Adrenal gland (tissue), 12 donors: ENCODE measurements around the gene DPP4. TPM values are rescaled to one million over a fixed set of nuclear protein-coding genes. Genes with fewer than 3 reads are reported as not detected.

ENCODE experiments used
- DNase-seq, 7 donors: peaks; one replicate each; pipeline ENCODE4 v3.0.0-alpha.2; 2019 to 2020
- H3K27ac ChIP-seq, 5 donors: fragments of 200-600 bp; sonication (generic) in 4 of 5; 1 replicate in 3 of 5; 2 replicates in 2 of 5; pipeline versions ENCODE4 v1.5.1 to v1.8.0; 2016 to 2020; ENCODE audit warnings: mild to moderate bottlenecking in 1 of 5
- H3K27me3 ChIP-seq: fragments of 200-600 bp; 2 replicates; pipeline ENCODE4 v1.8.0; 2021
- H3K36me3 ChIP-seq, 2 donors: fragments of 200-600 bp; replicated peaks in 1 of 2; 1 replicate in 1 of 2; 2 replicates in 1 of 2; pipeline versions ENCODE4 v1.5.1 to v1.8.0; 2018 to 2022
- H3K4me1 ChIP-seq, 2 donors: fragments of 200-600 bp; replicated peaks in 1 of 2; 1 replicate in 1 of 2; 2 replicates in 1 of 2; pipeline versions ENCODE4 v1.5.1 to v1.8.0; 2018 to 2021
- H3K4me3 ChIP-seq, 4 donors: fragments of 200-600 bp; sonication (generic) in 3 of 4; one replicate each; pipeline ENCODE4 v1.5.1; 2016 to 2018
- H3K9me3 ChIP-seq, 3 donors: fragments of 200-600 bp; sonication (generic) in 1 of 3; replicated peaks in 1 of 3; 1 replicate in 2 of 3; 2 replicates in 1 of 3; pipeline versions ENCODE4 v1.5.1 to v1.8.0; 2016 to 2021
- CTCF ChIP-seq, 6 experiments: fragments of 450-650 bp in 4 of 6; fragments of 200-600 bp in 2 of 6; sonication (generic) in 1 of 6; IDR thresholded peaks; 1 replicate in 5 of 6; 2 replicates in 1 of 6; pipeline versions ENCODE4 v1.5.1 to v1.8.0; 2016 to 2021; ENCODE audit warnings: antibody characterized with exemption in 6 of 6, mild to moderate bottlenecking in 2 of 6, moderate library complexity in 1 of 6
- POLR2A ChIP-seq, 2 donors: fragments of 450-650 bp; IDR thresholded peaks; one replicate each; pipeline ENCODE4 v1.6.1; 2017; ENCODE audit warnings: antibody characterized with exemption in 2 of 2, mild to moderate bottlenecking in 2 of 2, moderate library complexity in 1 of 2
- WGBS, 4 donors: extraction: QIAGEN DNeasy Blood & Tissue Kit in 2 of 4; methylation state at CpG; one replicate each; pipeline versions ENCODE4 v1.1.5 to v1.1.7; 2013 to 2017; 5-methylcytosine and 5-hydroxymethylcytosine counted together
- intact Hi-C, 2 donors: fragments of 100-400 bp; cut with DNase I; formaldehyde crosslinking; loops; one replicate each; pipeline versions ENCODE4 v1.14.1 to v1.15.0; 2022 to 2023
- polyA plus RNA-seq, 3 donors: library from polyadenylated mRNA; stranded (reverse); fragments of 200-250 nt in 2 of 3; fragments of 350-450 nt in 1 of 3; fragmentation: Illumina TruSeq in 1 of 3; extraction: RNeasy Lipid Tissue Mini Kit (QIAGEN cat#74804) in 1 of 3; gene quantifications; one replicate each; pipeline ENCODE4 v1.2.3, GENCODE V29; 2013 to 2014
- total RNA-seq, 9 donors: library from RNA; depleted of rRNA in 4 of 9; stranded (reverse); fragments of >200 nt in 4 of 9; fragments of 120-200 nt in 1 of 9; fragmentation: NEBNext Ultra II Directional in 1 of 9; extraction: Animal tissue kit (Norgen Biotek cat#: 25700) in 1 of 9; gene quantifications; one replicate each; pipeline versions ENCODE4 v1.1.0 to v1.2.4, GENCODE V29; 2013 to 2023
- donor health status: healthy with polysubstance abuse.
- donor health status: Bipolar disorder and iron deficiency.
- donor health status: DM: yes; HTN: yes; CAD: no.
- donor health status: DM: no; HTN: no; CAD: no.
- donor health status: DM: no; HTN: no; CAD: no.
- donor health status: DM: yes; HTN: yes; CAD: no.

The DPP4 gene
- total and polyA plus RNA-seq, 12 donors, result 0.72 to 49.2 (median 7.8) TPM

DNA sequence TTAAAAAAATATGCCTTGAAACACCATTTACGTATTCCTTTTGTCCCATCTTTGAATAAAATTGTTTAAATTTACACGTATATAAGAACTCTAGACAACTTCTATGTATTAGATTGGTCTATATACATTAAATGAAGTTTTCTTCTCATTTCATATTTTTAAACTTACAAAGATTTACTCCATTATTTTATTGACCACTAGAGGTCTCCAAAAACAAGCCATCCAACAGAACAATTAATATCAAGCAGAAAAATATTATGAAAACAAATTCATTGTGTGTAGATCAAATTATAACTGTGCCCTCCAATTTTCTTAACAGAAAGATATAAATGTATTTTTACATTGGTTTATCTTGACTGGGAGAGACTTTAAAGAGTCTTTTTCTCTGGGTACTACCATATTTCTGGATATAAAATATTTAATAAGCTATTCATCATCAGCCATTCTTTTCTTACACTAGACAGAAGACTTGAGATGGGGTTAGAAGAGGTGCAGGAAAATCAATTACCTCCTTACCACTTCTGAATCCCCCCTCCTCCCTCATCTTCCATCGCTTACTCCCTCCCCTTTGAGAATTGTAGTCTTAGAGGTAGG lies 66.5 kb downstream of the DPP4 start:
- TF ChIP-seq POLR2A (IDR thresholded peaks at IDR 0.05) (no peak), CTCF (IDR thresholded peaks at IDR 0.05) (peak; percentile 36 to 85 (median 74))
- Histone ChIP-seq H3K27ac (no peak overlapping the region), H3K4me3 (no peak overlapping the region), H3K27me3 (no peaks in the 10 kb centered on the region), H3K9me3 (no peaks in the 10 kb centered on the region), H3K36me3 (no peaks in the 10 kb centered on the region), H3K4me1 (no peaks in the 10 kb centered on the region)
- no peak for DNase-seq
- WGBS, 4 donors, result 54 to 63% (median 57%) methylated on average over 3 of the region's 3 CpGs
- intact Hi-C loops, result loop anchor here (2.0 kb wide), 2 partner anchors 115 to 117 kb away; no protein-coding TSS in a partner anchor

DNA sequence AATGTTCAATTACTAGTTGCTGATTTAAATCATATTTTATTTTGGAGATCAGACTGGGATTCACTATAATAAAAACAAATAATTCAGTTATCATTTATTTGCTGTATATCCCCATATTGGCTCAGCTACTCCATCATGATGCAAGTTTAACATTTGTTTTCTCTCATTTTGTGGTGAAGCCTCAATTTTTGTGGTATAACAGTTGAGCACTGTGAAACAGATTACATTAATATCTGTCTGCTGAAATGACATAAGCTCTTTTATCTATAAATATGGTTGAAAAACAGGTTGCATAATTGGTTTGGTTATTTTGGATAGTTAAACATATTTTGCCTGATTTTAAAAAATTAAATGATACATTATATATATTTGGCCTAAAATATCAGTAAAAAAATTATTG lies 67.7 kb downstream of the DPP4 start:
- intact Hi-C loops, result loop anchor here in 1 of 2 donors (2.0 kb wide), 1 partner anchor 118 kb away; no protein-coding TSS in a partner anchor
- H3K36me3 ChIP-seq, result no peaks in the 10 kb centered on the region

GRCh38 chr2:162004031-162004430 lies 70.0 kb downstream of the DPP4 start:
- H3K4me3 ChIP-seq, result no peak overlapping the region
- H3K27ac ChIP-seq, result no peak overlapping the region
- no peaks in the 10 kb centered on the region for H3K27me3 ChIP-seq
- no peaks in the 10 kb centered on the region for H3K4me1 ChIP-seq
- TF ChIP-seq CTCF (IDR thresholded peaks at IDR 0.05) (no peak), POLR2A (IDR thresholded peaks at IDR 0.05) (no peak)
- no peaks in the 10 kb centered on the region for H3K9me3 ChIP-seq
- H3K36me3 ChIP-seq, result no peaks in the 10 kb centered on the region
- intact Hi-C loops, result no loop called here
- WGBS, 4 donors, result 71 to 82% (median 78%) methylated on average over 3 of the region's 3 CpGs
- DNase-seq, result no peak

More for the DNA sequence above, 67.7 kb downstream of the DPP4 start:
- no peak for TF ChIP-seq POLR2A (IDR thresholded peaks at IDR 0.05)
- TF ChIP-seq CTCF (IDR thresholded peaks at IDR 0.05), result no peak
- Histone ChIP-seq H3K4me3 (no peak overlapping the region), H3K27ac (no peak overlapping the region), H3K27me3 (no peaks in the 10 kb centered on the region), H3K4me1 (no peaks in the 10 kb centered on the region), H3K9me3 (no peaks in the 10 kb centered on the region)
- DNase-seq, result no peak

DNA sequence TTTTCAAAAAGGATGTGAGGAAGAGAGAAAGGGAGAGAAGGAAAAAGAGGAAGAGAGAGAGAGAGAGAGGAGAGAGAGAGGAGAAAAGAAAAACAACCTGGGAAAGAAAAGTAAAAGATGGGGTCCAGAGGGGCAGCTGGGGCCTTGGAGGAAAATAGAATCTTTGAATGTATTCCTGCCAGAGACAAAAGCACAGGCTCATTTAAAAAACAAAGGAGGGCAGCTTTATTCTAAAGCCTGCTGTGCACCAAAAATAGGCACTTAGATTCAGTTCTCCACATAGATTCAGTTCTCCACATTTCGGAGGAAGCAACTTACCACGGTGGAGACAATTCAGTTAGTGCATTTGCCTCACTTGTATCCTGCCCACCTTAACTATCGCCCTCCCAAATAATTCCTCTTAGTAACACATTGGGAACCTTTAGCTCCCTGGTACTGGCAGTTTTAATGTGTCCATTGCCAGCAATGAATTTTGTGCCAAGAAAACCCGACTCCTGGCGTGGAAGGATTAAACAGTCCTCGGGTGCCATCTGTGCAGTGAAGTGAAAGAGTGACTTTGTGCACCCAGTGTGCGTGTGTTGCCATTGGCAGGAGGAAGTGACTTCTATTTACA lies 71.3 kb downstream of the DPP4 start:
- DNase-seq, result no peak
- intact Hi-C loops, result no loop called here
- WGBS, 4 donors, result 73 to 92% (median 80%) methylated on average over 7 of the region's 7 CpGs
- TF ChIP-seq CTCF (IDR thresholded peaks at IDR 0.05) (no peak), POLR2A (IDR thresholded peaks at IDR 0.05) (no peak)
- Histone ChIP-seq H3K4me1 (no peaks in the 10 kb centered on the region), H3K9me3 (no peaks in the 10 kb centered on the region), H3K36me3 (no peaks in the 10 kb centered on the region), H3K27me3 (no peaks in the 10 kb centered on the region), H3K27ac (no peak overlapping the region), H3K4me3 (no peak overlapping the region)
